Activated naive CD4-positive, alpha-beta T cell treated with anti-CD3 and anti-CD28 coated beads, Interleukin-2, amount 50 U/mL, for 72 hours (primary cell): ENCODE results near the gene SEPSECS. TPM values are rescaled to one million over a fixed set of nuclear protein-coding genes. Genes with fewer than 3 reads are reported as not detected.

ENCODE experiments used
- ATAC-seq, 2 donors: fragments of 150-1000 bp; cut with Tn5 transposase; 2 replicates each; pipeline ENCODE4 v1.10.0; 2021; ENCODE audit warnings: mild to moderate bottlenecking in 2 of 2, moderate library complexity in 2 of 2
- DNase-seq, 2 donors: peaks; one replicate each; pipeline ENCODE4 v3.0.0; 2021 to 2022; ENCODE audit warnings: low spot score in 2 of 2
- H3K27ac Mint-ChIP-seq, 2 donors: one replicate each; pipeline ENCODE4 v1.8.0; 2022; ENCODE audit warnings: mild to moderate bottlenecking in 2 of 2, mixed read lengths in 2 of 2
- H3K36me3 Mint-ChIP-seq, 2 donors: one replicate each; pipeline ENCODE4 v1.8.0; 2022; ENCODE audit warnings: mixed read lengths in 2 of 2
- H3K9me3 Mint-ChIP-seq, 2 donors: one replicate each; pipeline ENCODE4 v1.8.0; 2022; ENCODE audit warnings: mixed read lengths in 2 of 2
- total RNA-seq, 2 donors: library from RNA; stranded (reverse); gene quantifications; one replicate each; pipeline ENCODE4 v1.2.3, GENCODE V29; 2022

SEPSECS gene
- total RNA-seq, 2 donors from 2014 or later: 10.9 to 17.3 TPM

DNA sequence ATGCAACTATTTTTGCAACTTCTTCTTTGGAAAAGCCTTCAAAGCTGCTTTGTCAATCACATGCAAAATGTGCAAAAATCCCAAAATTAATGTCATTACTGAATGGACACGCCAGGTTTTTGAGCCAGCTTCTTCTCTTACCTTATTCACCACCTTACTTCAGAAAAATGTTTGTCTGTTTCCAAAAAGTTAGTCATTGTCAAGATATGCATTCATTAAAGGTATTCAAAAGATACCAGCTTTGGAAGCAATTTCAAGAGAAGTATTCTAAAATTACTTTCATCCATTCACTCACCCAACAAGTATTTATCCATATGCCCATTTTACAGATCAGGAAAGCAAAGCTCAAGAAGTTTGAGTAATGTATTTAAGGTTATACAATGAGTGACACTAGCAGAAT lies 2.3 kb upstream of the SEPSECS start:
- no peaks in the 10 kb centered on the region for H3K9me3 Mint-ChIP-seq
- no peak overlapping the region for H3K27ac Mint-ChIP-seq
- peaks cover 18 to 43% of the 10 kb centered on the region in 2 donors for H3K36me3 Mint-ChIP-seq
- no peak for DNase-seq
- ATAC-seq: no peak

- H3K27ac Mint-ChIP-seq: peak overlapping the region; percentile 99 to 100
- DNase-seq (no peak), ATAC-seq (no peak)
- peaks cover 13 to 42% of the 10 kb centered on the region in 2 donors for H3K36me3 Mint-ChIP-seq
- H3K9me3 Mint-ChIP-seq: no peaks in the 10 kb centered on the region
Observed at GRCh38 chr4:25161593-25161950, 1.3 kb upstream of the SEPSECS start.

DNA sequence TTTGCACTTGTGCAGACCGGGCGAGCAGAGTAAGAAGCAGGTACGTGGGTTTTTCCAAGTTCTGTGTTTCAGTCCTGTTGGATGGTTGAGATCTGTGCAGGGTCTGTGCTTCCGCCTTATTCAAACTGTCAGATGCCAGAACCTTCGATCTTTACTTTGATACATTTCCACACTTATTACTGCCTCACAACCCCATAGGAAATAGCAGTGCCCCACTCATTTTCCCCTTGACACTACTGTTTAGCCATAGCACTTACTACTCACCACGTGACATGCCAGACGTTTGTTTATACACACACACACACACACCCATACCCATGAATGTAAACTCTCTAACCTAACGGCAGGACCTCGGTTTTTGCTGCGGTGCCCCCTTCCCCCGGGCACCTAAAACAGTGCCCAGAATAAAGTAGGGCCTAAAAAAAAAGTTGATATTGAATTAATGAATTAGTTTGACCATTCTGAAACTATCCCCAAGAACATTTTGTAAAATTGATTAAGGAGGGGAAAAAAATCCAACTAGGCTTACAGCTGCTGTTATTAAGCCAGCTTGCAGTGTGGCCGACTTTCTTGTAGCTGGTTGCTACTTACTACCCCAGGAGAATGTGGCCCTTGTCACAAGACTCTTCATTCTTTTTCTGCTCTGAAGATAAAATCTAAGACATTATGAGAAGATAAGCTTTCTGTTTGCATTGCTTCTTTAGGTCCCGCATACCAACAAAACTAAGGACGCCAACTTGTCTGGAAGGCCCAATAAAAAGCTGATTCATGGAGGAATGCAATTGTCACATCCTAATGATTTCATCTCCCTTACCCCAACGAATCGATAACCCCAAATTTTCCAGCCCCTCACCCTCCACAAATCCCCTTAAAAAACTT lies 704 bp upstream of the SEPSECS start:
- DNase-seq (no peak), ATAC-seq (peak; percentile 42 to 60)
- H3K9me3 Mint-ChIP-seq: no peaks in the 10 kb centered on the region
- peak overlapping the region; percentile 99 to 100 for H3K27ac Mint-ChIP-seq
- peaks cover 7 to 36% of the 10 kb centered on the region in 2 donors for H3K36me3 Mint-ChIP-seq

DNA sequence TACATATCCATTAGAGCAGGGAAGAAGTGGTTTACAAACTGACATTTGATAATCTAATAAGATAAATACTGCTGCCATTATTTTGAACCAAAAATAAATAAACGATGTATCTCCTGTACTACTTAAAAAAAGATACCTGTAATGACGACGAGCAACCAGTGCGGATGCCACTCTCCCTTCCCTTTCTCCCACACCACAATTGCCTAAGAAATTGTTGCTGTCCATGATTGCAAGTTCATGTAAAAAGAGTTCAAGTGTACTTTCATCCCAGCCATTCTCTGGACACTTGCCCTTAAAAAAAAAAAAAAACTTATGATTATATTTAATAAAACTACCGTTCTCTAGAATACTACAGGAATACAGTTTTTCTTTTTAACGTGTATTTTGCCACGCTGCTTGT lies 1.4 kb downstream of the SEPSECS start:
- DNase-seq (no peak), ATAC-seq (no peak)
- H3K27ac Mint-ChIP-seq: peak overlapping the region; percentile 99 to 100
- H3K9me3 Mint-ChIP-seq: no peaks in the 10 kb centered on the region
- H3K36me3 Mint-ChIP-seq: peaks cover 0 to 30% of the 10 kb centered on the region in 2 donors

- no peak for ATAC-seq
- no peak overlapping the region for H3K27ac Mint-ChIP-seq
- no peak for DNase-seq
- H3K36me3 Mint-ChIP-seq: peaks cover 0 to 26% of the 10 kb centered on the region in 2 donors
- H3K9me3 Mint-ChIP-seq: no peaks in the 10 kb centered on the region
Observed at GRCh38 chr4:25157081-25157480, 3.2 kb downstream of the SEPSECS start.

DNA sequence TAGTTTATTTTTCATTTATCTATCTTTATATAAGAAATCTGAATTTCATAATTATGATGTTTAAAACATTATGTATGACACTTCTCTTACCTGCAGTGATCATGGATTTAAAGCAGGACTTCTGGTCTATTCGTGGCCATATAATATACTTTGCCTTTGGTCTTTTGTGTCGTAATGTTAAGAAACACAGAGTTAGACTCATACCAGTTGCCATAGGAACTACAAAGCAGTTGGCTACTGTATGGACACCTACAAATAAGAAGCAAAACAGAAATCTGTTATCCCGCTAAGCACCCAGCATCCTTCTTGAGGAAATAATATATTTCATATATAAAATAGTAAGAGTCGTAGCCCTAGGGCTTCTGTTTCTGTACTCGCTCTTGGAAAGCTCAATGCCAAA lies 4.3 kb downstream of the SEPSECS start:
- no peak for ATAC-seq
- no peak for DNase-seq
- H3K27ac Mint-ChIP-seq: no peak overlapping the region
- no peaks in the 10 kb centered on the region for H3K9me3 Mint-ChIP-seq
- peaks cover under 1 to 19% of the 10 kb centered on the region in 2 donors for H3K36me3 Mint-ChIP-seq

DNA sequence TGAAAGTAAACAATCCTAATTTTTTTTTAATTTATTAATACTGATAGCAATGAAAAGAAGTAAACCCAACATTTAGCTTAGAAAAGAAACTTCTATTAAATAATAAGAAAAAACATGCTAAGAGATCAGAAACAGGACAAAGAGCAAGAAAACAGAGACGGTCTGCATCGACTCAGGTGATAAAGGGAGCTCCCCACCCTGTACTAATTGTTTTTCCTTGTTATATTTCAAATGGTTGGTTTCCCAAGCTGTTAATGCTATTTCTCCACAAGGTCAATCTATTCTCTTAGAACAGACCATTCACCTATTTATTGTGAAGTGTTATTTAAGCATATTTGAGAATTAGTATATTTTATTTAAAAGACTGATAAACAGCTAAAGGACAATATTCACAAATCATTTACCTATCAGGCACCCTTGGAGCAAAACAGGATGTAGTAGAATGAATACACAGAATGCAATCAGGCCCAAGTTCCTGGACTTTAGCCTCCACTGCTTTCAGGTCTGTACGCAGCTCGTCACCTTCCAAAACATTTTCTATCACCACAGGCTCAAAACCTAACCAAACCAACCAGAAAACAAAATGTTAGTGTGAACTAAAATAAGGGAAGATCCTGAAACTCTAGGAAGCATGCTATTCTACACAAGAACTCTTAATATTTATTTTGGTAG lies 5.5 kb downstream of the SEPSECS start:
- no peaks in the 10 kb centered on the region for H3K9me3 Mint-ChIP-seq
- H3K27ac Mint-ChIP-seq: no peak overlapping the region
- H3K36me3 Mint-ChIP-seq: peaks cover 7 to 8% of the 10 kb centered on the region in 2 donors
- ATAC-seq (no peak), DNase-seq (no peak)

- H3K9me3 Mint-ChIP-seq: no peaks in the 10 kb centered on the region
- ATAC-seq (no peak), DNase-seq (no peak)
- H3K36me3 Mint-ChIP-seq: peaks cover 0 to 8% of the 10 kb centered on the region in 2 donors
- no peak overlapping the region for H3K27ac Mint-ChIP-seq
Observed at GRCh38 chr4:25146076-25146475, 14.2 kb downstream of the SEPSECS start.

- Mint-ChIP-seq H3K27ac (no peak overlapping the region), H3K36me3 (no peaks in the 10 kb centered on the region), H3K9me3 (no peaks in the 10 kb centered on the region)
- ATAC-seq (no peak), DNase-seq (no peak)
Observed at GRCh38 chr4:25144870-25145481, 15.3 kb downstream of the SEPSECS start.

DNA sequence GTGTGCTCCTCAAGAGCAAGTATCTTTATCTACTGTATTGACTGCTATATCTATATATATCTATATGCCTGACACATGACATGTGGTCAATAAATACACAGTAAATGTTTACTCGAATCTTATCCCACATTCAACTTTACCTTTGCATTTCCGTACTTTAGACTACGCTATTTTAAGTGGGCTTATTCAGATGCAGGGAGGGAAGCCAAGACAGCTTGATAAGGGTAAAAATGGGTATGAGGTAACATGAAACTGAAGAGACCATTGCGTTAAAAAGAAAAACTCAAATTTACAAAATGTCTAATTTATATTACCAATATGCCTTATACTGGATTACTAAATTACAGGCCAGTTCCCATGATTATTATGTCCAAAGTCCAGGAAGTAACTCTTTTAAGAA lies 17.8 kb downstream of the SEPSECS start:
- no peaks in the 10 kb centered on the region for H3K9me3 Mint-ChIP-seq
- no peak for DNase-seq
- ATAC-seq: no peak
- no peak overlapping the region for H3K27ac Mint-ChIP-seq
- H3K36me3 Mint-ChIP-seq: peaks cover 0 to 11% of the 10 kb centered on the region in 2 donors

DNA sequence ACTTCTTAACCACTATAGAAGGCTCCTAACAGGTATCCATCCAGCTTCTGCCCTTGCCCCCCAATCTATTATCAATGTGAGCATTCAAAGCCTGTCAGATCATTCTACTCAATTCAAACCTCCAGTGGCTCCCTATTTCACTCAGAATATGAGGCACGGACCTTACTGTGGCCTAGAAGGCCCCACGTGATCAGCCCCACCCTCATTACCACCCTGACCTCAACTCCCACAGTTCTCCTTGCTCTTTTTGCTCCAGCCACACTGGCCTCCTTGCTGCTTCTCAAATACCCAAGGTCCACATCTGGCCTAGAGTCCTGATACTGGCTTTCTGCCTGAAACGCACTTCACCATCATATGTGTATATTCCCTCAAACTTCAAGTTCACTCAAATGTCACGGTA lies 18.7 kb downstream of the SEPSECS start:
- DNase-seq: no peak
- H3K9me3 Mint-ChIP-seq: no peaks in the 10 kb centered on the region
- no peak for ATAC-seq
- no peak overlapping the region for H3K27ac Mint-ChIP-seq
- peaks cover 7 to 20% of the 10 kb centered on the region in 2 donors for H3K36me3 Mint-ChIP-seq

DNA sequence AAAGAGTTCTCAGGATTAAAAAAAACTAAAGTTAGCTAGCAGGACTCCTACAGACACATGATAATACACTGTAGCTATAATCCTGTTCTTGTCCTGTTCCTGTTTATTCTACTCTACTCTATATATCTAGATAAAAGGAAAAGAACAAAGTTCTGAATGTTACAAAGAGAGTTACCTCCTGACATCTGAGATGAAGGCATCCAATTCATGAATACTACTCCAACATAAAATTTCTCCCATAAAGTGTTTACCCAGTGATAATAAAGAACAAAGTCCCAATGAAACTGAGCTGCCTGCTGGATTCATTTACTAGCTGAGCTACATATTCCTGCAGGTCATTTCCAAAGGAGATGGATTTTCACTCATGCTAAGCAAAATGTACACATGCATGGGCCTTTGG lies 27.1 kb downstream of the SEPSECS start:
- no peak overlapping the region for H3K27ac Mint-ChIP-seq
- DNase-seq (no peak), ATAC-seq (no peak)
- H3K36me3 Mint-ChIP-seq: peaks cover 11 to 34% of the 10 kb centered on the region in 2 donors
- H3K9me3 Mint-ChIP-seq: peaks cover 3 to 4% of the 10 kb centered on the region in 2 donors

- Mint-ChIP-seq H3K27ac (no peak overlapping the region), H3K9me3 (peaks cover 3 to 4% of the 10 kb centered on the region in 2 donors), H3K36me3 (peaks cover 7 to 23% of the 10 kb centered on the region in 2 donors)
- DNase-seq (no peak), ATAC-seq (no peak)
Observed at GRCh38 chr4:25131926-25132325, 28.3 kb downstream of the SEPSECS start.

GRCh38 chr4:25131381-25131780 lies 28.9 kb downstream of the SEPSECS start:
- peaks cover 3 to 4% of the 10 kb centered on the region in 2 donors for H3K9me3 Mint-ChIP-seq
- DNase-seq (no peak), ATAC-seq (no peak)
- peaks cover 5 to 17% of the 10 kb centered on the region in 2 donors for H3K36me3 Mint-ChIP-seq
- no peak overlapping the region for H3K27ac Mint-ChIP-seq

DNA sequence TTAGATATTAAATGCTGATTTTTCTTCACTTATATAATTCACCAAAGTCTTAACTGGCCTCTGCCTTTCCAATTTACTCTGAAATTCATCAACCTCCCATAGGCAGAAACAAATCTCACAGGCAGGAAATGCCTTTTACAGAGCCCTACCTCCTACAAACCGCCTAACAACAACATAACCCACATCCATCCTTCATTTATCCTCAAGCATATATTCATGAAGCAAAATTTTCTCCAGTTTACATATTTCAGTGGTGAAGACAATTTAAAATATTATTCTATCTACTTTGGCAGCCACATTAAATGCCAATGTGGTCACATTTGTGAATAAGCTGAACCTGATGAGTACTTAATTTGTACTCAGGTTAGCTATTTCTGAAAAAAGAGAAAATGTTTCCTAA lies 30.3 kb downstream of the SEPSECS start:
- DNase-seq (no peak), ATAC-seq (no peak)
- peaks cover 3% of the 10 kb centered on the region in 2 donors for H3K36me3 Mint-ChIP-seq
- H3K27ac Mint-ChIP-seq: no peak overlapping the region
- H3K9me3 Mint-ChIP-seq: peaks cover 2 to 3% of the 10 kb centered on the region in 2 donors

GRCh38 chr4:25128671-25129070 lies 31.6 kb downstream of the SEPSECS start:
- no peak overlapping the region for H3K27ac Mint-ChIP-seq
- ATAC-seq: no peak
- H3K9me3 Mint-ChIP-seq: no peaks in the 10 kb centered on the region

GRCh38 chr4:25123236-25123635 lies 37.0 kb downstream of the SEPSECS start:
- ATAC-seq: peak; percentile 97 to 98
- peak in 1 of 2 donors; percentile 22 for DNase-seq
- Mint-ChIP-seq H3K27ac (no peak overlapping the region), H3K36me3 (peaks cover 0 to 10% of the 10 kb centered on the region in 2 donors), H3K9me3 (no peaks in the 10 kb centered on the region)

More at GRCh38 chr4:25128671-25129070, 31.6 kb downstream of the SEPSECS start:
- no peak for DNase-seq
- peaks cover 0 to 8% of the 10 kb centered on the region in 2 donors for H3K36me3 Mint-ChIP-seq
